ENCODE measurements around the gene RCSD1.

The RCSD1 gene

GRCh38 chr1:167681024-167681423 lies 51.0 kb downstream of the RCSD1 start:
- no peak for TF ChIP-seq CTCF (IDR thresholded peaks at IDR 0.05; ENCODE audit: extremely low read depth, insufficient read depth, missing control alignments)
- in situ Hi-C loops (cut with MboI; ENCODE audit: low pct_unique_long_range_greater_than_20kb, low sequenced_read_pairs, unreplicated experiment) = loop anchor here (10.0 kb wide), 1 partner anchor 76 kb away; no protein-coding TSS in a partner anchor
- DNase-seq (ENCODE audit: low spot score) = no peak

- in situ Hi-C loops (cut with MboI; ENCODE audit: low pct_unique_long_range_greater_than_20kb, low sequenced_read_pairs, unreplicated experiment) = loop anchor here (10.0 kb wide), 1 partner anchor 77 kb away; no protein-coding TSS in a partner anchor
- no peak for DNase-seq (ENCODE audit: low spot score)
- TF ChIP-seq CTCF (IDR thresholded peaks at IDR 0.05; ENCODE audit: extremely low read depth, insufficient read depth, missing control alignments) = no peak
Measured at GRCh38 chr1:167681451-167682098, 51.5 kb downstream of the RCSD1 start.

- no peak for TF ChIP-seq CTCF (IDR thresholded peaks at IDR 0.05; ENCODE audit: extremely low read depth, insufficient read depth, missing control alignments)
- DNase-seq (ENCODE audit: low spot score) = no peak
- in situ Hi-C loops (cut with MboI; ENCODE audit: low pct_unique_long_range_greater_than_20kb, low sequenced_read_pairs, unreplicated experiment) = loop anchor here (10.0 kb wide), 1 partner anchor 78 kb away; no protein-coding TSS in a partner anchor
Measured at GRCh38 chr1:167683226-167683625, 53.2 kb downstream of the RCSD1 start.

GRCh38 chr1:167683641-167684502 lies 53.8 kb downstream of the RCSD1 start:
- in situ Hi-C loops (cut with MboI; ENCODE audit: low pct_unique_long_range_greater_than_20kb, low sequenced_read_pairs, unreplicated experiment) = loop anchor here (10.0 kb wide), 1 partner anchor 79 kb away; no protein-coding TSS in a partner anchor
- no peak for DNase-seq (ENCODE audit: low spot score)
- no peak for TF ChIP-seq CTCF (IDR thresholded peaks at IDR 0.05; ENCODE audit: extremely low read depth, insufficient read depth, missing control alignments)

GRCh38 chr1:167685844-167686243 lies 55.8 kb downstream of the RCSD1 start:
- in situ Hi-C loops (cut with MboI; ENCODE audit: low pct_unique_long_range_greater_than_20kb, low sequenced_read_pairs, unreplicated experiment) = loop anchor here (10.0 kb wide), 1 partner anchor 81 kb away; no protein-coding TSS in a partner anchor
- no peak for DNase-seq (ENCODE audit: low spot score)
- no peak for TF ChIP-seq CTCF (IDR thresholded peaks at IDR 0.05; ENCODE audit: extremely low read depth, insufficient read depth, missing control alignments)

- in situ Hi-C loops (cut with MboI; ENCODE audit: low pct_unique_long_range_greater_than_20kb, low sequenced_read_pairs, unreplicated experiment) = loop anchor here (10.0 kb wide), 1 partner anchor 83 kb away; no protein-coding TSS in a partner anchor
- peak; percentile 82 for DNase-seq (ENCODE audit: low spot score)
- TF ChIP-seq CTCF (IDR thresholded peaks at IDR 0.05; ENCODE audit: extremely low read depth, insufficient read depth, missing control alignments) = peak; percentile 88
Measured at GRCh38 chr1:167687919-167688519, 58.0 kb downstream of the RCSD1 start.

All from GM13977 (cell line).